H1 (cell line): ENCODE measurements around the gene OR5M11. TPM values are rescaled to one million over a fixed set of nuclear protein-coding genes. Genes with fewer than 3 reads are reported as not detected.

Experiments
- CTCF ChIA-PET: fragments of 300-600 bp; sonication (Branson Sonifier 250); formaldehyde crosslinking; loops from one replicate; lab custom pipeline; 2021; ENCODE audit not compliant: partially characterized antibody; lab: Charles Lee
- POLR2A ChIA-PET: fragments of 300-600 bp; sonication (Branson Sonifier 250); formaldehyde crosslinking; loops from one replicate; lab custom pipeline; 2021; ENCODE audit warnings: inconsistent platforms; ENCODE audit not compliant: partially characterized antibody; lab: Charles Lee
- DNase-seq, 2 experiments: peaks; one replicate each; pipeline versions ENCODE4 v3.0.0 to v3.0.0-alpha.2; 2010 to 2022; ENCODE audit warnings: low spot score in 2 of 2, low read depth in 1 of 2, mixed read lengths in 1 of 2
- FAIRE-seq: peaks from 2 replicates; lab custom pipeline; 2011; peaks lifted over from hg19 to GRCh38; lab: Jason Lieb, UNC
- H2AFZ ChIP-seq: 2 replicates; pipeline ENCODE4 v1.8.1; 2012; ENCODE audit warnings: low read length, inconsistent platforms
- H2AK5ac ChIP-seq: 2 replicates; pipeline ENCODE4 v1.6.1; 2013; ENCODE audit warnings: low read depth, low read length
- H2BK120ac ChIP-seq: replicated peaks from 2 replicates; pipeline ENCODE3; 2013; ENCODE audit warnings: low read depth, low read length, inconsistent platforms
- H2BK12ac ChIP-seq: 2 replicates; pipeline ENCODE4 v1.6.1; 2013; ENCODE audit warnings: low read depth, low read length
- H2BK15ac ChIP-seq: 2 replicates; pipeline ENCODE4 v1.6.1; 2013; ENCODE audit warnings: low read length
- H2BK20ac ChIP-seq: 2 replicates; pipeline ENCODE4 v1.6.1; 2013; ENCODE audit warnings: low read length
- H2BK5ac ChIP-seq: 2 replicates; pipeline ENCODE4 v1.6.1; 2013; ENCODE audit warnings: low read depth, low read length
- H3K14ac ChIP-seq: 2 replicates; pipeline ENCODE4 v1.6.1; 2013; ENCODE audit warnings: inconsistent platforms; ENCODE audit not compliant: insufficient read length
- H3K18ac ChIP-seq: 2 replicates; pipeline ENCODE4 v1.6.1; 2013; ENCODE audit warnings: low read length; ENCODE audit errors: extremely low read depth
- H3K23ac ChIP-seq: 2 replicates; pipeline ENCODE4 v1.6.1; 2013; ENCODE audit warnings: inconsistent platforms; ENCODE audit not compliant: insufficient read length
- H3K23me2 ChIP-seq: 2 replicates; pipeline ENCODE4 v1.6.1; 2013; ENCODE audit warnings: low read depth, low read length
- H3K27ac ChIP-seq: 2 replicates; pipeline ENCODE4 v1.6.1; 2011; ENCODE audit warnings: low read depth, low read length, inconsistent platforms
- H3K27me3 ChIP-seq, 4 experiments: replicated peaks in 1 of 4; 1 replicate in 1 of 4; 2 replicates in 3 of 4; pipeline versions ENCODE4 v1.6.1 to v1.8.1; 2011 to 2013; ENCODE audit warnings: low read length in 3 of 4, mild to moderate bottlenecking in 3 of 4, inconsistent platforms in 2 of 4, mixed read lengths in 2 of 4, moderate library complexity in 1 of 4; ENCODE audit not compliant: control insufficient read depth in 3 of 4, insufficient read depth in 3 of 4; ENCODE audit errors: extremely low read depth in 1 of 4
- H3K36me3 ChIP-seq, 4 experiments: 2 replicates each; pipeline versions ENCODE4 v1.6.1 to v1.8.1; 2011 to 2013; ENCODE audit warnings: mild to moderate bottlenecking in 4 of 4, low read length in 3 of 4, moderate library complexity in 2 of 4, control low read depth in 1 of 4, inconsistent platforms in 1 of 4; ENCODE audit not compliant: insufficient read depth in 4 of 4, control insufficient read depth in 2 of 4
- H3K4ac ChIP-seq: replicated peaks from 2 replicates; pipeline ENCODE3; 2013; ENCODE audit warnings: low read length, low read depth, mixed read lengths, inconsistent platforms; ENCODE audit not compliant: insufficient read length
- H3K4me1 ChIP-seq, 4 experiments: replicated peaks in 1 of 4; 1 replicate in 1 of 4; 2 replicates in 3 of 4; pipeline versions ENCODE4 v1.6.1 to v1.8.1; 2011 to 2013; ENCODE audit warnings: low read length in 3 of 4, inconsistent platforms in 2 of 4, mixed read lengths in 1 of 4; ENCODE audit not compliant: insufficient read depth in 4 of 4, control insufficient read depth in 3 of 4
- H3K4me2 ChIP-seq, 2 experiments: 2 replicates each; pipeline versions ENCODE4 v1.6.1 to v1.8.1; 2011 to 2013; ENCODE audit warnings: low read depth in 2 of 2, low read length in 2 of 2, control low read depth in 1 of 2, inconsistent platforms in 1 of 2, mild to moderate bottlenecking in 1 of 2; ENCODE audit not compliant: insufficient read depth in 1 of 2
- H3K4me3 ChIP-seq, 4 experiments: fragments of 200-600, 300-600 bp in 1 of 4; sonication (generic), shearing (Covaris generic), sonication (Bioruptor Twin) in 1 of 4; 2 replicates each; pipeline versions ENCODE4 v1.5.1 to v1.8.1; 2011 to 2016; ENCODE audit warnings: low read length in 4 of 4, low read depth in 3 of 4, control low read depth in 2 of 4, inconsistent platforms in 2 of 4, mild to moderate bottlenecking in 2 of 4, mixed read lengths in 1 of 4, moderate library complexity in 1 of 4; ENCODE audit not compliant: insufficient read depth in 2 of 4; ENCODE audit errors: extremely low read depth in 1 of 4
- H3K56ac ChIP-seq: replicated peaks from 2 replicates; pipeline ENCODE3; 2013; ENCODE audit warnings: low read depth, mild to moderate bottlenecking, mixed read lengths, low read length, inconsistent platforms; ENCODE audit not compliant: insufficient read length
- H3K79me1 ChIP-seq: 2 replicates; pipeline ENCODE4 v1.6.1; 2013; ENCODE audit warnings: low read depth, low read length, control low read depth
- H3K79me2 ChIP-seq, 2 experiments: 2 replicates each; pipeline versions ENCODE4 v1.6.1 to v1.8.1; 2012 to 2013; ENCODE audit warnings: low read length in 2 of 2, mild to moderate bottlenecking in 2 of 2, inconsistent platforms in 1 of 2; ENCODE audit not compliant: insufficient read depth in 2 of 2, control insufficient read depth in 1 of 2
- H3K9ac ChIP-seq, 4 experiments: replicated peaks in 1 of 4; 1 replicate in 1 of 4; 2 replicates in 3 of 4; pipeline versions ENCODE4 v1.6.1 to v1.8.1; 2011 to 2013; ENCODE audit warnings: low read depth in 3 of 4, low read length in 3 of 4, control low read depth in 2 of 4, mild to moderate bottlenecking in 2 of 4, moderate library complexity in 2 of 4, inconsistent platforms in 1 of 4; ENCODE audit errors: extremely low read depth in 1 of 4
- H3K9me3 ChIP-seq, 2 experiments: 2 replicates each; pipeline versions ENCODE4 v1.6.1 to v1.8.1; 2012 to 2013; ENCODE audit warnings: mild to moderate bottlenecking in 2 of 2, moderate library complexity in 2 of 2, control low read depth in 1 of 2, inconsistent platforms in 1 of 2, low read depth in 1 of 2, low read length in 1 of 2, mixed read lengths in 1 of 2; ENCODE audit not compliant: insufficient read depth in 2 of 2
- H4K20me1 ChIP-seq, 2 experiments: replicated peaks in 1 of 2; 2 replicates each; pipeline versions ENCODE3 to v1.8.1; 2011 to 2013; ENCODE audit warnings: inconsistent platforms in 2 of 2, low read length in 2 of 2, mild to moderate bottlenecking in 1 of 2; ENCODE audit not compliant: insufficient read depth in 2 of 2, control insufficient read depth in 1 of 2
- H4K5ac ChIP-seq: 2 replicates; pipeline ENCODE4 v1.6.1; 2013; ENCODE audit warnings: low read length, low read depth, mixed read lengths, inconsistent platforms; ENCODE audit not compliant: insufficient read length
- H4K8ac ChIP-seq: 2 replicates; pipeline ENCODE4 v1.8.0; 2013; ENCODE audit warnings: mild to moderate bottlenecking, moderate library complexity, low read length, inconsistent platforms; ENCODE audit not compliant: insufficient read depth; ENCODE audit errors: extremely low read depth
- H4K91ac ChIP-seq: replicated peaks from 2 replicates; pipeline ENCODE3; 2013; ENCODE audit warnings: low read length, mixed read lengths, inconsistent platforms; ENCODE audit not compliant: insufficient read length
- ATF3 ChIP-seq: IDR thresholded peaks from 2 replicates; pipeline ENCODE4 v1.6.1; 2011; ENCODE audit warnings: low read depth, mild to moderate bottlenecking, low read length; ENCODE audit not compliant: insufficient read depth
- CTBP2 ChIP-seq: IDR thresholded peaks from 2 replicates; pipeline ENCODE4 v1.7.0; 2011; ENCODE audit warnings: borderline replicate concordance, mild to moderate bottlenecking, moderate library complexity, mixed read lengths, low read length; ENCODE audit not compliant: insufficient read depth, insufficient read length
- KDM4A ChIP-seq: IDR thresholded peaks from one replicate; pipeline ENCODE4 v1.7.1; 2012; ENCODE audit warnings: low read depth, mild to moderate bottlenecking, moderate library complexity, low read length, inconsistent platforms; ENCODE audit not compliant: severe bottlenecking
- NANOG ChIP-seq: IDR thresholded peaks from 2 replicates; pipeline ENCODE4 v1.6.1; 2011; ENCODE audit warnings: low read length, low read depth, mild to moderate bottlenecking, inconsistent platforms; ENCODE audit not compliant: insufficient read depth, poor library complexity, severe bottlenecking
- SP1 ChIP-seq: IDR thresholded peaks from 2 replicates; pipeline ENCODE4 v1.6.1; 2011; ENCODE audit warnings: low read depth, low read length
- TCF12 ChIP-seq: IDR thresholded peaks from 2 replicates; pipeline ENCODE4 v1.6.1; 2011; ENCODE audit warnings: low read depth, mild to moderate bottlenecking, low read length
- YY1 ChIP-seq: IDR thresholded peaks from 2 replicates; pipeline ENCODE4 v1.6.1; 2011; ENCODE audit warnings: low read depth, mild to moderate bottlenecking, low read length
- WGBS, 2 experiments: shearing (Covaris generic) in 1 of 2; methylation state at CpG; one replicate each; pipeline versions ENCODE4 v1.1.6 to v1.1.7; 2013 to 2015; ENCODE audit warnings: low lambda C conversion rate in 2 of 2, mixed read lengths in 2 of 2, inconsistent platforms in 1 of 2, low coverage in 1 of 2, missing lambda C conversion rate in 1 of 2; ENCODE audit not compliant: insufficient replicate concordance in 2 of 2, insufficient coverage in 1 of 2, insufficient read length in 1 of 2; ENCODE audit errors: extremely low coverage in 1 of 2, missing lambda C conversion rate in 1 of 2; 5-methylcytosine and 5-hydroxymethylcytosine counted together
- polyA plus RNA-seq, 7 experiments: library from polyadenylated mRNA; depleted of rRNA in 3 of 7; stranded (reverse) in 5 of 7; unstranded in 2 of 7; fragments of >200 nt in 5 of 7; fragments of 200-250 nt in 2 of 7; gene quantifications; 1 replicate in 5 of 7; 2 replicates in 1 of 7; 4 replicates in 1 of 7; pipeline versions ENCODE4 v1.2.1 to v1.2.3, GENCODE V29; 2011 to 2013; ENCODE audit warnings: missing spikeins in 2 of 7, mixed read lengths in 2 of 7
- total RNA-seq: library from RNA; stranded (reverse); fragmentation: NEBNext Ultra II Directional; extraction: Animal tissue kit (Norgen Biotek cat#: 25700); gene quantifications from 2 replicates; pipeline ENCODE4 v1.2.1, GENCODE V29; 2021
- TF ChIP-seq, protein P1 (sequence below): IDR thresholded peaks from 2 replicates; pipeline ENCODE4 v1.6.1; 2012; ENCODE audit warnings: low read length, inconsistent platforms
- TF ChIP-seq, protein P2 (sequence below), 3 experiments: IDR thresholded peaks; 1 replicate in 2 of 3; 2 replicates in 1 of 3; pipeline versions ENCODE4 v1.5.1 to v1.6.1; 2011; ENCODE audit warnings: low read length in 3 of 3, mild to moderate bottlenecking in 3 of 3, inconsistent platforms in 2 of 3, low read depth in 1 of 3, moderate library complexity in 1 of 3; ENCODE audit not compliant: insufficient read depth in 1 of 3; ENCODE audit errors: control extremely low read depth in 1 of 3

The OR5M11 gene
- total and polyA plus RNA-seq, 2 of the 8 experiments (the other 6 are each of a cell fraction or from before 2014, with no cell fraction given), result 0.08 TPM; not detected in 1

DNA sequence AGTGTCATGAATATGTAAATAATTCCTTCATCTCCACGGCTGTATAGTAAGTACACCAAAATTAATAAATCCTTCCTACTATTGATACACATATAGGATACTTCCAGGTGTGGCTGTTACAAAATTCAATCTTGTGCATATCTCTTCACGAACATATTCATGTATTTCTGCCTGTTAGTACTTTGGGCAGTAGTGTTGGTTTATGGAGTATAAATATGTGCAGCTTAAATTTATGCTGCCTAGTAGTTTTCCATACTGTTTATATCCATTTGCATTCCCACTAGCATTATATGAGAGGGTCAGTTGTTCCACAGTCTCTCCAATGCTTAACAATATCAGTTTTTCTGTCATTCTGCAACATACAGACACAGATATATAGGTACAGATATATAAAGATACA is 47.9 kb downstream of the OR5M11 start:
- no peaks in the 10 kb centered on the region for H3K23me2 ChIP-seq
- H2BK12ac ChIP-seq, result no peak overlapping the region
- H3K27me3 ChIP-seq, result no peaks in the 10 kb centered on the region
- no peak overlapping the region for H3K9ac ChIP-seq
- no peak overlapping the region for H3K4ac ChIP-seq
- H3K4me2 ChIP-seq, result no peak overlapping the region
- H4K91ac ChIP-seq, result no peak overlapping the region
- ChIA-PET POLR2A (no interaction called here), CTCF (no interaction called here)
- H2BK120ac ChIP-seq, result no peak overlapping the region
- no peak overlapping the region for H2AK5ac ChIP-seq
- H2BK15ac ChIP-seq, result no peak overlapping the region
- peaks cover 0 to 10% of the 10 kb centered on the region in 2 experiments; a peak in 2 of 4 replicates for H3K9me3 ChIP-seq
- H3K36me3 ChIP-seq, result peaks cover 0 to 2% (median 0%) of the 10 kb centered on the region in 4 experiments; a peak in 1 of 8 replicates
- H4K5ac ChIP-seq, result no peak overlapping the region
- H3K4me1 ChIP-seq, result no peaks in the 10 kb centered on the region
- FAIRE-seq (no peak), DNase-seq (no peak)
- H2AFZ ChIP-seq, result no peak overlapping the region
- no peak overlapping the region for H2BK5ac ChIP-seq
- H3K23ac ChIP-seq, result no peak overlapping the region
- 93% methylated on average over 2 of the region's 2 CpGs; no CpG with 5 or more reads in 1 of the 2 experiments for WGBS, 2 experiments
- H2BK20ac ChIP-seq, result no peak overlapping the region
- H3K79me2 ChIP-seq, result no peaks in the 10 kb centered on the region
- no peak overlapping the region for H3K18ac ChIP-seq
- H4K8ac ChIP-seq, result no peak overlapping the region
- no peak overlapping the region for H3K4me3 ChIP-seq
- no peak overlapping the region for H3K14ac ChIP-seq
- no peak overlapping the region for H3K27ac ChIP-seq
- no peaks in the 10 kb centered on the region for H3K79me1 ChIP-seq
- H4K20me1 ChIP-seq, result no peaks in the 10 kb centered on the region
- H3K56ac ChIP-seq, result no peak overlapping the region
- TF ChIP-seq NANOG (no peak), YY1 (no peak), TCF12 (no peak), KDM4A (no peak), CTBP2 (no peak), SP1 (no peak), ATF3 (no peak)
- TF ChIP-seq, protein P1, sequence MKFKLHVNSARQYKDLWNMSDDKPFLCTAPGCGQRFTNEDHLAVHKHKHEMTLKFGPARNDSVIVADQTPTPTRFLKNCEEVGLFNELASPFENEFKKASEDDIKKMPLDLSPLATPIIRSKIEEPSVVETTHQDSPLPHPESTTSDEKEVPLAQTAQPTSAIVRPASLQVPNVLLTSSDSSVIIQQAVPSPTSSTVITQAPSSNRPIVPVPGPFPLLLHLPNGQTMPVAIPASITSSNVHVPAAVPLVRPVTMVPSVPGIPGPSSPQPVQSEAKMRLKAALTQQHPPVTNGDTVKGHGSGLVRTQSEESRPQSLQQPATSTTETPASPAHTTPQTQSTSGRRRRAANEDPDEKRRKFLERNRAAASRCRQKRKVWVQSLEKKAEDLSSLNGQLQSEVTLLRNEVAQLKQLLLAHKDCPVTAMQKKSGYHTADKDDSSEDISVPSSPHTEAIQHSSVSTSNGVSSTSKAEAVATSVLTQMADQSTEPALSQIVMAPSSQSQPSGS, result no peak
- TF ChIP-seq, protein P2, sequence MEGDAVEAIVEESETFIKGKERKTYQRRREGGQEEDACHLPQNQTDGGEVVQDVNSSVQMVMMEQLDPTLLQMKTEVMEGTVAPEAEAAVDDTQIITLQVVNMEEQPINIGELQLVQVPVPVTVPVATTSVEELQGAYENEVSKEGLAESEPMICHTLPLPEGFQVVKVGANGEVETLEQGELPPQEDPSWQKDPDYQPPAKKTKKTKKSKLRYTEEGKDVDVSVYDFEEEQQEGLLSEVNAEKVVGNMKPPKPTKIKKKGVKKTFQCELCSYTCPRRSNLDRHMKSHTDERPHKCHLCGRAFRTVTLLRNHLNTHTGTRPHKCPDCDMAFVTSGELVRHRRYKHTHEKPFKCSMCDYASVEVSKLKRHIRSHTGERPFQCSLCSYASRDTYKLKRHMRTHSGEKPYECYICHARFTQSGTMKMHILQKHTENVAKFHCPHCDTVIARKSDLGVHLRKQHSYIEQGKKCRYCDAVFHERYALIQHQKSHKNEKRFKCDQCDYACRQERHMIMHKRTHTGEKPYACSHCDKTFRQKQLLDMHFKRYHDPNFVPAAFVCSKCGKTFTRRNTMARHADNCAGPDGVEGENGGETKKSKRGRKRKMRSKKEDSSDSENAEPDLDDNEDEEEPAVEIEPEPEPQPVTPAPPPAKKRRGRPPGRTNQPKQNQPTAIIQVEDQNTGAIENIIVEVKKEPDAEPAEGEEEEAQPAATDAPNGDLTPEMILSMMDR (IDR thresholded peaks at IDR 0.05; ENCODE audit: control extremely low read depth in 1 of 3, insufficient read depth in 1 of 3, low read depth in 1 of 3, low read length in 3 of 3), result no peak
